ENCODE data around the gene KPNA3.

DNA sequence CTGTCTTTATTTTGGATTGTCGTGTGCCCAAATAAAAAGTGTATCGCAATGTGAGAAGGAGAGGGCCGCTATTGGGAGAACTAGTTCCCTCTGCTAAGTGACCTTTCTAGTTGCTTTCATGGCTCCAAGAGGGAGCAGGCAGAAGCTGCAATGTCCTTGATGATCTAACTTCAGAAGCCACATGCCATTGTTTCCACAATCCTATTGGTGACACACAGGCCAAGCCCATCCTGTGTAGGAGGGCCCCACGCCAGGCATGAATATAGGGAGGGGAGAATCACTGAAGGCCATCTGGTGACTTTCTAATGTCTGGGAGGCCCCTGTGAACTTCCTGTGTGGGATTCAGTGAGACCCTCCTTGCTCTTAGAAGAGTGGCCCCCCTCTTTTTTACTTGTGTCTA, 47.8 kb upstream of the KPNA3 start:
- no peak for TF ChIP-seq ZNF331 (CRISPR knock-in tag; IDR thresholded peaks at IDR 0.05; ENCODE audit: low read depth)
- TF ChIP-seq, protein P1, sequence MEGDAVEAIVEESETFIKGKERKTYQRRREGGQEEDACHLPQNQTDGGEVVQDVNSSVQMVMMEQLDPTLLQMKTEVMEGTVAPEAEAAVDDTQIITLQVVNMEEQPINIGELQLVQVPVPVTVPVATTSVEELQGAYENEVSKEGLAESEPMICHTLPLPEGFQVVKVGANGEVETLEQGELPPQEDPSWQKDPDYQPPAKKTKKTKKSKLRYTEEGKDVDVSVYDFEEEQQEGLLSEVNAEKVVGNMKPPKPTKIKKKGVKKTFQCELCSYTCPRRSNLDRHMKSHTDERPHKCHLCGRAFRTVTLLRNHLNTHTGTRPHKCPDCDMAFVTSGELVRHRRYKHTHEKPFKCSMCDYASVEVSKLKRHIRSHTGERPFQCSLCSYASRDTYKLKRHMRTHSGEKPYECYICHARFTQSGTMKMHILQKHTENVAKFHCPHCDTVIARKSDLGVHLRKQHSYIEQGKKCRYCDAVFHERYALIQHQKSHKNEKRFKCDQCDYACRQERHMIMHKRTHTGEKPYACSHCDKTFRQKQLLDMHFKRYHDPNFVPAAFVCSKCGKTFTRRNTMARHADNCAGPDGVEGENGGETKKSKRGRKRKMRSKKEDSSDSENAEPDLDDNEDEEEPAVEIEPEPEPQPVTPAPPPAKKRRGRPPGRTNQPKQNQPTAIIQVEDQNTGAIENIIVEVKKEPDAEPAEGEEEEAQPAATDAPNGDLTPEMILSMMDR (conservative IDR thresholded peaks at IDR 0.05; ENCODE audit: low read depth in 2 of 2) = no peak
- no peak for TF ChIP-seq REST (IDR thresholded peaks at IDR 0.05; ENCODE audit: unreplicated experiment)
- no peak for TF ChIP-seq POLR2AphosphoS5 (IDR thresholded peaks at IDR 0.05; ENCODE audit: low read depth)
- no peak for TF ChIP-seq EZH2 (IDR thresholded peaks at IDR 0.05; ENCODE audit: low read depth, unreplicated experiment)
- no peak for TF ChIP-seq EZH2phosphoT487 (IDR thresholded peaks at IDR 0.05; ENCODE audit: unreplicated experiment)
- TF ChIP-seq NANOG (IDR thresholded peaks at IDR 0.05; ENCODE audit: borderline replicate concordance) = no peak
- TF ChIP-seq JUNB (IDR thresholded peaks at IDR 0.05; ENCODE audit: unreplicated experiment) = no peak

Data from GM23338 (cell line).